ENCODE results near the gene LRRC23. TPM values are rescaled to one million over a fixed set of nuclear protein-coding genes. Genes with fewer than 3 reads are reported as not detected.

Gene LRRC23
- total RNA-seq, 4 donors from 2014 or later: 1.7 to 35.5 (median 3.0) TPM; not detected in 1

GRCh38 chr12:6946033-6946919 lies 41.7 kb downstream of the LRRC23 start:
- H3K4me1 ChIP-seq: peaks cover 8 to 34% (median 30%) of the 10 kb centered on the region in 4 donors
- peak; percentile 84 to 96 (median 95) for DNase-seq

DNA sequence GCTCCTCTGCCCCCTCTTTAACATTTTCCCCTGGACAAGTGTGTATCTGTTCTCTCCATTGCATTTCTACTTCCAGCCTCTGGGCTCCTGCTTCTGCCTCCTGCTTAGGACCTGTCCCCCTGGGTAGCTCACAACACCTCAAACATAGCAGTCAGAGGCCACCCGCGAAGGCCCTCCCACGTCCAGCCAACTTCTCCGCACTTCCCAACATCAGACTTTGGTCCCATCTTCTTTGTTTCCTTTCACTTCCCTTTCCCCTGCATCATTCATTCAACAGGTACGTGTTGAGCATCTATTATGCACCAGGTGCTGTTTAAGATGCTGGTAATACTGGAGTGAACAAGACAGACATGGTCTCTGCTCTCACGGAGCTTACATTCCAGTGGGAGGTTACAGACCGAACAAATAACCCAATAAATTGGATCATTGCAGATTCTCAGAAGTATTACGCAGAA lies 42.3 kb downstream of the LRRC23 start:
- no peaks in the 10 kb centered on the region for H3K27me3 ChIP-seq
- no peaks in the 10 kb centered on the region for H3K36me3 ChIP-seq
- H3K4me1 ChIP-seq: peaks cover 8 to 34% (median 30%) of the 10 kb centered on the region in 4 donors
- H3K4me3 ChIP-seq: peak overlapping the region; percentile 26 to 67 (median 52)
- peak overlapping the region; percentile 90 to 97 (median 94) for H3K27ac ChIP-seq
- no peak for DNase-seq
- H3K9me3 ChIP-seq: no peaks in the 10 kb centered on the region
- TF ChIP-seq, protein P1, sequence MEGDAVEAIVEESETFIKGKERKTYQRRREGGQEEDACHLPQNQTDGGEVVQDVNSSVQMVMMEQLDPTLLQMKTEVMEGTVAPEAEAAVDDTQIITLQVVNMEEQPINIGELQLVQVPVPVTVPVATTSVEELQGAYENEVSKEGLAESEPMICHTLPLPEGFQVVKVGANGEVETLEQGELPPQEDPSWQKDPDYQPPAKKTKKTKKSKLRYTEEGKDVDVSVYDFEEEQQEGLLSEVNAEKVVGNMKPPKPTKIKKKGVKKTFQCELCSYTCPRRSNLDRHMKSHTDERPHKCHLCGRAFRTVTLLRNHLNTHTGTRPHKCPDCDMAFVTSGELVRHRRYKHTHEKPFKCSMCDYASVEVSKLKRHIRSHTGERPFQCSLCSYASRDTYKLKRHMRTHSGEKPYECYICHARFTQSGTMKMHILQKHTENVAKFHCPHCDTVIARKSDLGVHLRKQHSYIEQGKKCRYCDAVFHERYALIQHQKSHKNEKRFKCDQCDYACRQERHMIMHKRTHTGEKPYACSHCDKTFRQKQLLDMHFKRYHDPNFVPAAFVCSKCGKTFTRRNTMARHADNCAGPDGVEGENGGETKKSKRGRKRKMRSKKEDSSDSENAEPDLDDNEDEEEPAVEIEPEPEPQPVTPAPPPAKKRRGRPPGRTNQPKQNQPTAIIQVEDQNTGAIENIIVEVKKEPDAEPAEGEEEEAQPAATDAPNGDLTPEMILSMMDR (IDR thresholded peaks at IDR 0.05): no peak
- TF ChIP-seq POLR2A (IDR thresholded peaks at IDR 0.05): no peak

More at GRCh38 chr12:6946033-6946919, 41.7 kb downstream of the LRRC23 start:
- peak overlapping the region; percentile 90 to 97 (median 94) for H3K27ac ChIP-seq
- H3K27me3 ChIP-seq: no peaks in the 10 kb centered on the region
- no peaks in the 10 kb centered on the region for H3K9me3 ChIP-seq
- H3K36me3 ChIP-seq: peaks cover 0 to 6% (median 0%) of the 10 kb centered on the region in 3 donors
- TF ChIP-seq, protein P1 (IDR thresholded peaks at IDR 0.05): peak in 3 of 6 experiments; percentile 39 to 46 (median 41)
- TF ChIP-seq POLR2A (IDR thresholded peaks at IDR 0.05): peak; percentile 88 to 97
- H3K4me3 ChIP-seq: peak overlapping the region; percentile 26 to 67 (median 52)

- peaks cover 8 to 34% (median 30%) of the 10 kb centered on the region in 4 donors for H3K4me1 ChIP-seq
- peak overlapping the region in 3 of 4 donors; percentile 90 to 96 (median 92) for H3K27ac ChIP-seq
These were observed 43.0 kb downstream of the LRRC23 start for GRCh38 chr12:6947615-6948014.

DNA sequence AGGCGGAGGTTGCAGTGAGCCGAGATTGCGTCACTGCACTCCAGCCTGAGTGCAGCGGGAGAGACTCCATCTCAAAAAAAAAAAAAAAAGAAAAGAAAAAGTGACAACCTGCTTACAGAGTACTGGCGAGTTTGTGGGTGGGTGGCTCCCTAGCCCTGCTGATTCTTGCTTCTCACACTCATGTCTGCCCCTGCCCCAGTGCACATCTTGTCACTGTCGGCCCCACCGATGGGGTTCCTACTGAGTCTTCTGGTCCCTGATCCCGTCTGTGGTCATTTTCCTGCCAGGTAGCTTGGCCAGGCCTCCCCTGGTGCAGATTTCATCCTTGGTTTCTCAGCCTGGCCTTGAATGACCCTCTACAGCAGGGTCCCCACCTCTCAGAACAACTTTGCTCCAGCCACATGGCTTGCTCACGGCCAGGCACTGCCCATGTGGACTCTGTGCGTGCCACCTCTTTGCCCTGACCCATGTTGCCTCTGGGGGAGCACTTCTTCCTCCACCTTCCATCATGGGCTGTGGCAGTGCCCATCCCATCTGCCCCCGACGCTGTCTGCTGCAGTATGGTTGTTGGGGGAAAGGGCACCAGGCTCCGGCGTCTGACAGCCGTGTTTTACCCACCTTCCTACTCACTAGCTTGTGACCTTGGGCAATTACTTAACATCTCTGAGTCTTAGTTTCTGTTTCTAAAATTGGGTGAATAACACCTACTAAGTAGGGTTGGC lies 44.4 kb downstream of the LRRC23 start:
- Histone ChIP-seq H3K4me1 (peaks cover 8 to 34% (median 28%) of the 10 kb centered on the region in 4 donors), H3K27ac (peak overlapping the region; percentile 49 to 89 (median 68)), H3K4me3 (no peak overlapping the region), H3K9me3 (no peaks in the 10 kb centered on the region), H3K27me3 (no peaks in the 10 kb centered on the region), H3K36me3 (peaks cover 0 to 8% (median 0%) of the 10 kb centered on the region in 3 donors)
- peak in 2 of 3 donors; percentile 44 to 54 for DNase-seq
- TF ChIP-seq POLR2A (IDR thresholded peaks at IDR 0.05): no peak
- TF ChIP-seq, protein P1 (IDR thresholded peaks at IDR 0.05): peak in 3 of 6 experiments; percentile 4 to 21 (median 16)

More at GRCh38 chr12:6947615-6948014, 43.0 kb downstream of the LRRC23 start:
- Histone ChIP-seq H3K9me3 (no peaks in the 10 kb centered on the region), H3K27me3 (no peaks in the 10 kb centered on the region), H3K36me3 (peaks cover 0 to 6% (median 0%) of the 10 kb centered on the region in 3 donors), H3K4me3 (no peak overlapping the region)
- TF ChIP-seq, protein P1 (IDR thresholded peaks at IDR 0.05): no peak
- no peak for TF ChIP-seq POLR2A (IDR thresholded peaks at IDR 0.05)
- peak in 1 of 3 donors; percentile 26 for DNase-seq

DNA sequence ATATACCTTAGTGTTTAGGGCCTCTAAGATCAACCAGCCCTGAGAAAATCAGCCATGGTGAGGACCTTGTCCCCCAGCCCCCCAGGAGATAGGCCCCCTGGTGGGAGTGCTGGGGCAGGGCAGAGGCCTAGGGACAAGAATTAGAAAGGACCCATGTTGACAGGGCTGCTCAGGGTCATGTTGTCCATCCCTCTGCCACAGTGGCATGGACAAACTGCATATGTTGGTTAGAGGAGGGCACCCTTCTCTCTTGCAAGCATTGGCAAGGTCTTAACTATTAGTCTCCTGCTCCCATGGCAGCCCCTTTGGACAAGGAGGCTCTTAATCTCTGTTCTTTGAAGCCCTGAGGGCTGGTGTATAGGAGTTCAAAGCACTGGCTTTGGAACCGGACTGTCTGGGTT lies 45.8 kb downstream of the LRRC23 start:
- H3K4me1 ChIP-seq: peaks cover 2 to 41% (median 34%) of the 10 kb centered on the region in 4 donors
- H3K27me3 ChIP-seq: no peaks in the 10 kb centered on the region
- peak overlapping the region in 2 of 4 donors; percentile 56 to 69 for H3K4me3 ChIP-seq
- H3K9me3 ChIP-seq: no peaks in the 10 kb centered on the region
- no peak for TF ChIP-seq POLR2A (IDR thresholded peaks at IDR 0.05)
- TF ChIP-seq, protein P1 (IDR thresholded peaks at IDR 0.05): peak in 3 of 6 experiments; percentile 4 to 23 (median 19)
- peaks cover 0 to 10% (median 0%) of the 10 kb centered on the region in 3 donors for H3K36me3 ChIP-seq
- no peak for DNase-seq
- peak overlapping the region; percentile 85 to 89 (median 88) for H3K27ac ChIP-seq

All from Peyer's patch (tissue), 4 donors.